ENCODE measurements around the gene ARHGEF28.

- TF ChIP-seq POLR2A (IDR thresholded peaks at IDR 0.05): no peak
- TF ChIP-seq CTCF (IDR thresholded peaks at IDR 0.05): no peak
These were observed 322.7 kb downstream of the ARHGEF28 start for GRCh38 chr5:73948720-73949119.

Data from upper lobe of left lung (tissue), 4 donors.